Skeletal muscle satellite cell (primary cell): ENCODE measurements around the gene TFCP2L1.

Experiments
- H3K27me3 ChIP-seq: 2 replicates; pipeline ENCODE4 v1.7.0; 2013; ENCODE audit warnings: low read length; ENCODE audit not compliant: control insufficient read depth, insufficient read depth
- H3K36me3 ChIP-seq: 2 replicates; pipeline ENCODE4 v1.7.0; 2013; ENCODE audit warnings: mild to moderate bottlenecking, control low read depth, low read length; ENCODE audit not compliant: insufficient read depth
- H3K4me1 ChIP-seq: 2 replicates; pipeline ENCODE4 v1.7.0; 2013; ENCODE audit warnings: low read length; ENCODE audit not compliant: control insufficient read depth, insufficient read depth
- H3K4me2 ChIP-seq: 2 replicates; pipeline ENCODE4 v1.7.0; 2013; ENCODE audit warnings: mild to moderate bottlenecking, low read length
- H3K4me3 ChIP-seq: 2 replicates; pipeline ENCODE4 v1.7.0; 2013; ENCODE audit warnings: low read length
- H3K9ac ChIP-seq: 2 replicates; pipeline ENCODE4 v1.7.0; 2013; ENCODE audit warnings: mild to moderate bottlenecking, low read depth, low read length, moderate library complexity
- H3K9me3 ChIP-seq: replicated peaks from 2 replicates; pipeline ENCODE4 v1.7.0; 2013; ENCODE audit warnings: mild to moderate bottlenecking, control low read depth, low read length

TFCP2L1 gene

DNA sequence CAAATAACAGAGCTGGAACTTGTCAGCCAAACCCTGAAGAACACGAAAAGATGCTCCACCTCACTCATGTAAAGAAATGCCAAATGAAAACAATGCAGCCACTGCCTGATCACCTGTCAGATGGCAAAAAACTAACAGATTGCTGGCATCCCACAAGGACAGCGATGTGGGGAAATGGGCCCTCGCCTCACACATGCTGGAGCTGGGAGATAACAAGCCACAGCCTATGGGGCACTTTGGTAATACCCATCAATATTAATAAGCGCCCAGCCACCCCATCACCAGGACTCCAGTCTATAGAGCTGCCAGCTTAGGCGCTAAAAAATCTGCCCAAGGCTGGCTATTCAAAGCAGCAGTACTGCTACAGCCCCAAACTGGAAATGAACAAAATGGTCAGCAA is 27.0 kb downstream of the TFCP2L1 start:
- H3K4me1 ChIP-seq: no peaks in the 10 kb centered on the region
- peaks cover 32% of the 10 kb centered on the region for H3K27me3 ChIP-seq
- no peak overlapping the region for H3K9ac ChIP-seq
- no peak overlapping the region for H3K4me3 ChIP-seq
- no peaks in the 10 kb centered on the region for H3K36me3 ChIP-seq
- no peaks in the 10 kb centered on the region for H3K9me3 ChIP-seq
- no peak overlapping the region for H3K4me2 ChIP-seq

DNA sequence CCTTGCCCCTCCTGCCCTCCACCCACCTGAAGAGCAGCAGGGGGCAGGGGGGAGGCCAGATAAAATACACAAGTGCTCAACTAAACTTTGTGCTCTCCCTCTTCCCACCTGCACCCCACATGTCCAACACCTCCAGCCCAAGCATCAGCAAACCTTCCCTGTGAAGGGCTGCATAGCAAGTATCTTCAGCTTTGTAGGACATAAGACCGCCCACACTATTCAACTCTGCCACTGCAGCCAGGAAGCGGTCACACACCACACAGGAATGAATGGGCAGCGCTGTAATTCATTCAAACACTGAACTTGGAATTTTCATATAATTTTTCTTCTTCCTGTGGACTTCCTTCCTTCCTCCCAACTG is 27.5 kb downstream of the TFCP2L1 start:
- no peaks in the 10 kb centered on the region for H3K36me3 ChIP-seq
- H3K4me3 ChIP-seq: no peak overlapping the region
- H3K27me3 ChIP-seq: peaks cover 33% of the 10 kb centered on the region
- no peaks in the 10 kb centered on the region for H3K4me1 ChIP-seq
- no peak overlapping the region for H3K9ac ChIP-seq
- H3K4me2 ChIP-seq: no peak overlapping the region
- H3K9me3 ChIP-seq: no peaks in the 10 kb centered on the region

DNA sequence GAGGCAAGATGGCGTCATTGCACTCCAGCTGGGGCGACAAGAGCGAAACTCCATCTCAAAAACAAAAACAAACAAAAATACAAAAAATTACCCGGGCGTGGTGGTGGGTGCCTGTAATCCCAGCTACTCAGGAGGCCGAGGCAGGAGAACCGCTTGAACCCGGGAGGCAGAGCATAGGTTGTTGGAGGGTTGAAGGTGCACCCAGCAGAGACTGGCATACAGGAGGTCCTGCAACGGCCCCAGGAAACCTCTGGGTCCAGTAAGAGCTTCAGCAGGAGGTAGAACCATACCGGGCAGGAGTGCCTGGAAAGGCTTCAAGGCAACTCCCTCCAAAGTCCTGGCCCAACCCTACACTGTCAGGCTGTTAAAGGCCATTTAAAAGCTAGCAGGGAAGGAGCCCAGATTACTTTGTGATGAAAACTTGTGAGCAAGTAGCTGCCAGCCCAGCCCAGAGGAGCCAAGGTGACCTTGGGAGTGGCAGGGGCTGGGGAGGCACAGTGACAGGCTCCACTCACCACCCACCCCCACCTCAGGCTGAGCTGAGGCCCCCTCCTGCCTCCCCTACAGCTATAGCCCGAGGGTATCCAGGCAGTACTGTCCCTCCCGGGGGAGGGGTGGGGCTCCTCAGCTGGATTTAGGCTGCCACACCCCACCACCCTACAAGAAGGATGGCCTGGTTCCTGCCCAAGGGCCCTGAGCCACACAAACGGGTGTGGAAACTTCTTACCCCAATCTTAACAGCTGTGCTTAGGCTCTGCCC is 28.1 kb downstream of the TFCP2L1 start:
- Histone ChIP-seq H3K36me3 (no peaks in the 10 kb centered on the region), H3K9me3 (no peaks in the 10 kb centered on the region), H3K9ac (no peak overlapping the region), H3K4me2 (no peak overlapping the region), H3K4me3 (no peak overlapping the region), H3K4me1 (no peaks in the 10 kb centered on the region), H3K27me3 (peaks cover 39% of the 10 kb centered on the region)

DNA sequence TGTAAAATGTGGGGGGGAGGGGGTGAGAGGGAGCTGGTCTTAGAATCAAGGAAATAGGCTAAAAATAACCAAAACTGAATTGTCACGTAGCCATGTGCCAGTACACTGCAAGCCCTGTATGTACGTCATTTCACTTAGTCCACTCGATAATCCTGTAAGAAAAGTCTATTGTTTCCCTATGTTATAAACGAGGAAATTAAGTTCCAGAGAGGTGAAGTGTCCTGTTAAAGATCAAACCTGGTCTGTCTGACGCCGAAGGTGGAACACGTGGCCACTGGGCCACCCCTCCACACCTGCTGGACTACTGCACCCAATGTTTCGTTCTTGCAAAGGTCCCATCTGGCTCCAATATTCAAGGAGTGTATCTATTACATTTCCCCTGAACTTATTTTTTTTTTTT is 29.6 kb downstream of the TFCP2L1 start:
- Histone ChIP-seq H3K27me3 (peaks cover 30% of the 10 kb centered on the region), H3K4me2 (no peak overlapping the region), H3K36me3 (no peaks in the 10 kb centered on the region), H3K4me3 (no peak overlapping the region), H3K4me1 (no peaks in the 10 kb centered on the region), H3K9me3 (no peaks in the 10 kb centered on the region), H3K9ac (no peak overlapping the region)

DNA sequence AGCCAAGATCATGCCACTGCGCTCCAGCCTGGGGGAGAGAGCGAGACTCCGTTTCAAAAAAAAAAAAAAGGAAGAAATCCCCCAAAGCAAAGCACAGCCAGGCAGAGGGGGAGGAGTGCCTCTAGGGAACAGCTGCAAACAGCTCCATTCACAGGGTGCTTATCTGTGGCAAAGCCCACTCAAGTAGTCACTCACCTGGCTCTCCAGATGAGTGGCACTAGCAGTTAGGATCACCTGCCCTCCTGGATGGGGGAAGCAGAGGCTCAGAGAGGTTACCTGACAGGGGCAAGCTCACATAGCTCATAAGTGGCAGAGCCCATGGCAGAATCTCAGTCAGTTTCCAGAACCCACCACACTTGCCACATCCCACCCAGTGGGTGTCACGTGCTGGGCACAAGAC is 30.3 kb downstream of the TFCP2L1 start:
- Histone ChIP-seq H3K27me3 (peaks cover 24% of the 10 kb centered on the region), H3K9me3 (no peaks in the 10 kb centered on the region), H3K4me1 (no peaks in the 10 kb centered on the region), H3K36me3 (no peaks in the 10 kb centered on the region), H3K4me2 (no peak overlapping the region), H3K4me3 (no peak overlapping the region), H3K9ac (no peak overlapping the region)

DNA sequence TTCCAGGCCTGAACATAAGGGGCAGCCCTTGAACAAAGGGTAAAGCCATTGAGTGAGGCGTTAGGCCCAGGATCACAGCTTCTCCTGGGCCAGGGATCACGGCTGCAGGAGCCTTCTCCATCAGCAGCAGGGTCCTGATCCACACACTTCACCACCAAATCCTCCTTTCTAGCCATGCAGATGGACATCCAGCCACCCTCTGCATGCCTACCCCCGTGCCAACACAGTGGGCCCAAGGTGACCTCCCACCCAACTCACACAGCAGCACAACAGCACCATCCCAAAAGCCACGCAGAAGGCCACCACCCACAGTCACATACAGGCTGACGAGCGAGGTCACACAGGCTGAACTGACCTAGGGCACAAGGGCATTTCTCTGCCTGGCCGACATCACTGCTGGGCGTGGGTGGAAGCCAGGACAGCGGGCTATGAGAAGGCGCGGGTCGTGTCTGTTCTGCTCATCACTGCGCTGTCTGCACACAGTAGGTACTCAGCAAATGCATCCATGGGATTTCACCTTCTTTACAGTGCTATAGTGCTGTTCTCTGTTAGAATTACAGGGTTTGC is 31.2 kb downstream of the TFCP2L1 start:
- Histone ChIP-seq H3K36me3 (no peaks in the 10 kb centered on the region), H3K4me2 (no peak overlapping the region)

DNA sequence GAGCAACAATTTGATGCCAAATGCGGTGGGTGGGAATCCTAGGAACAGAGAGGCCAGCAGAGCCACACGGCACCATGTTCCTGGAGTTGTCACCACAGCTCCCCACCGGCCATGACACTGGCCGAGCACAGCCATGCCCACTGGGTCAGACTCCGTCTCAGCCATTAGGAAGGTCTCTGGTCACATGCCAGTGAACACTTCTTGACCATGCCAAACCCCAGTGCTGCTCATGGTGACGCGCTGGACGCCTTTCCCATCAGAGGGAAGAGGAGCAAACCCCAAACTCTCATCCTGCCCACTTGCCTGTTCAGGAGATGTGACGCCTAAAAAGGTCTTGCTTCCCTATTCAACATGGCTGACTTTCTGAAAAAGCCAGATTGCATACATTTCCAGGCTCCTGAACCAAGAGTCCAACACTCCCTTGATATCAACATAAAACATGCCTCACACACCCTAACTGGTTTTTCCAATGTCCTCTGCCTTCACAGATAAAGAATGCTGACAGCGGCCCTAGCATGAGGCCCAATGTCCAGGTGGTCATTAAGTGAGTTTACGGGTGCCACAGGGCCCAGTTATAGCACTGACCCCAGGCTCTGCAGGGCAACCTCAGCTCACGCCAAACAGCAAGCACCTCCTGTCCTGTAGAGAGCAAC is 31.9 kb downstream of the TFCP2L1 start:
- Histone ChIP-seq H3K4me3 (no peak overlapping the region), H3K9ac (no peak overlapping the region), H3K9me3 (no peaks in the 10 kb centered on the region), H3K27me3 (peaks cover 30% of the 10 kb centered on the region), H3K4me1 (no peaks in the 10 kb centered on the region), H3K4me2 (no peak overlapping the region), H3K36me3 (no peaks in the 10 kb centered on the region)

More for the DNA sequence above, 31.2 kb downstream of the TFCP2L1 start:
- no peak overlapping the region for H3K9ac ChIP-seq
- no peaks in the 10 kb centered on the region for H3K4me1 ChIP-seq
- no peak overlapping the region for H3K4me3 ChIP-seq
- peaks cover 28% of the 10 kb centered on the region for H3K27me3 ChIP-seq
- H3K9me3 ChIP-seq: no peaks in the 10 kb centered on the region

DNA sequence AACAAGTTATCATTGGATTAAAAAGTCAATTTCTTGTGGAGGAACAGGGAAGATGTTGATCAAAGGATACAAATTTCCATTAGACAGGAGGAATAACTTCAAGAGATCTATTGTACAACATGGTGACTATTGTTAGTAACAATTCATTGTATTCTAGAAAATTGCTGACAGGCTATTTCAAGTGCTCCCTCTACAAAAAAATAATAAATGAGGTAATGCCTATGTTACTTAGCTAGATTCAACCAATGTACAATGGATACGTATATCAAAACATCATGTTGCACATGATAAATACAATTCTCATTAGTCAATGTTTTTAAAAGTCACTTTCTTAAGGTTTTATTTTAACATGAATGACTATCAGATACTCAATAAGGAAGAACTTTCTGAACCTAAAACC is 33.5 kb downstream of the TFCP2L1 start:
- H3K27me3 ChIP-seq: peaks cover 30% of the 10 kb centered on the region
- H3K9ac ChIP-seq: no peak overlapping the region
- no peaks in the 10 kb centered on the region for H3K9me3 ChIP-seq
- H3K36me3 ChIP-seq: no peaks in the 10 kb centered on the region
- H3K4me3 ChIP-seq: no peak overlapping the region
- no peak overlapping the region for H3K4me2 ChIP-seq
- H3K4me1 ChIP-seq: no peaks in the 10 kb centered on the region

DNA sequence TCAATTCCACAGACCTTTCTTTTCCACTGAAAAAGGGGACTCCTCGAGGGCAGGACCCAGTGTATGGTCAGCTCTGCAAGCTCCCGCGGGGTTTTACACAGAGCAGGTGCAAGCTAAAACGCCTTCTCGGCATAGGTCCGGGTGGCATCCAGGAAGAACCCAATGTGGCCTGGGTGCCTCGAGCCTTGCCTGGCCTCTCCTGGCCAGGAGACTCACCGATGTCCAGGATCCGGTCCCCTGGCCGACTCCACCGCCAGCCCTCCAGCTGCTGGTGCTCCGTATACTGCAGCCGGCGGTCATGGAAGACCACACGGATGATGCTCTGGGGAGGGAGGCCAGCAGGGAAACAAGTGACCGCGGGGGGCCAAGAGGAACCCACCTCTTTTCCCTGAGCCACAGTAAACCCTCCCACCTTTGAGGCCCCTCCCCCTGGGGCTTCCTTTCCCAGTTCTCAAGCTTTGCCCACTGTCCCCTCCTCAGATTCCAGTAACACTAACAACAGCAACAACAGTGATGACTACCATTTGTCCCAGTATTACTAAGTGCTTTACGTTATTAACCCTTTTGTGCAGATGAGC is 36.1 kb downstream of the TFCP2L1 start:
- H3K27me3 ChIP-seq: peaks cover 35% of the 10 kb centered on the region
- H3K4me3 ChIP-seq: no peak overlapping the region
- H3K9ac ChIP-seq: no peak overlapping the region
- H3K9me3 ChIP-seq: no peaks in the 10 kb centered on the region
- H3K36me3 ChIP-seq: no peaks in the 10 kb centered on the region
- no peak overlapping the region for H3K4me2 ChIP-seq
- no peaks in the 10 kb centered on the region for H3K4me1 ChIP-seq

DNA sequence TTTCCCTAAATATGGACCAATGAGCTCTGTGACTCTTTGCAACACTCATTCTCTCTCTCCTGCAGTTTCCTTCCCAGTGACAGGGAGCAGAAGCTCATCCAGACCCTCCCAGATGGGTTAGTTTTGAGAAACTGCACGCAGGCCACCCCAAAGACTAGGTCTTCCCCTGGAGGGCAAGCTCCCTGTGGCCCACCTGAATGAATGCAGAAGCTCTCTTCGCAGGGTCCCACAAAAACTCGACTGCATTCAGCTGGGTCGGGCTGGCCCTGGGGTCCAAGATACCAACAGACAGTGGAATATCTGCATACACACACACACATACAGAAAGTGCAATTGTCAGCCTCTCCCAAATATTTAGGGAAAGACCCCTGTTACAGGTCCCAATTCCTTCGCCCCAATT is 37.0 kb downstream of the TFCP2L1 start:
- Histone ChIP-seq H3K4me2 (no peak overlapping the region), H3K27me3 (peaks cover 38% of the 10 kb centered on the region), H3K36me3 (no peaks in the 10 kb centered on the region), H3K4me3 (no peak overlapping the region), H3K4me1 (no peaks in the 10 kb centered on the region), H3K9ac (no peak overlapping the region), H3K9me3 (no peaks in the 10 kb centered on the region)

DNA sequence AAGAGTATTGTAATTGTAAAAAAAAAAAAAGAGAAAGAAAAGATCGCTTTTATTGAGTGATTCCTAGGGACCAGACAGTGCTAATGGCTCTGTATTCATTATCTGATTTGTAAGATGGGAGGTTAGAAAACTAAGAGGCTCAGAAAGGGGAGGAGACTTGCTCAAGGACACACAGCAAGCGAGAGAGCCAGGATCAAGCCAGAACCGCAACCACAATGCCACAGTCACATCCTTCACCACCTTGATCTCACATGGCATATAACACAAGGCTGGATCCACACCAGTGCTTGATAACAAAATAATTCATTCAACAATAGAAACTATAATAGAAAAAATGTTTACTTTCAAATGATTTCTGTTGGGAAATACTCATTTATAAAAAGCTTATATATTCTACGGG is 37.5 kb downstream of the TFCP2L1 start:
- no peak overlapping the region for H3K9ac ChIP-seq
- peaks cover 42% of the 10 kb centered on the region for H3K27me3 ChIP-seq
- H3K9me3 ChIP-seq: no peaks in the 10 kb centered on the region
- H3K4me2 ChIP-seq: no peak overlapping the region
- H3K4me3 ChIP-seq: no peak overlapping the region
- no peaks in the 10 kb centered on the region for H3K36me3 ChIP-seq
- H3K4me1 ChIP-seq: no peaks in the 10 kb centered on the region
